Measurements from ENCODE around the gene CALML5.
A peak's percentile ranks its signal among the peaks of the same experiment; 100 is the strongest.

CALML5 gene

GRCh38 chr10:5480162-5480941, 19.0 kb downstream of the CALML5 start:
- H3K27me3 ChIP-seq (ENCODE audit: insufficient read depth, low read length, poor library complexity, severe bottlenecking) = no peaks in the 10 kb centered on the region
- peaks cover 5% of the 10 kb centered on the region for H3K4me1 ChIP-seq (ENCODE audit: insufficient read depth, low read length, poor library complexity, severe bottlenecking)
- H3K9me3 ChIP-seq (ENCODE audit: insufficient read depth, low read depth, low read length) = no peaks in the 10 kb centered on the region
- H3K9ac ChIP-seq (ENCODE audit: low read depth, low read length, poor library complexity, severe bottlenecking) = no peak overlapping the region
- no peaks in the 10 kb centered on the region for H4K20me1 ChIP-seq (ENCODE audit: insufficient read depth, low read length, poor library complexity, severe bottlenecking)
- H3K36me3 ChIP-seq (ENCODE audit: insufficient read depth, low read length) = no peaks in the 10 kb centered on the region
- no peak overlapping the region for H3K4me3 ChIP-seq (ENCODE audit: low read length, poor library complexity, severe bottlenecking)
- H3F3A ChIP-seq (ENCODE audit: low read depth) = no peaks in the 10 kb centered on the region
- TF ChIP-seq EZH2phosphoT487 (IDR thresholded peaks at IDR 0.05; ENCODE audit: borderline replicate concordance) = no peak
- TF ChIP-seq CTCF (conservative IDR thresholded peaks at IDR 0.05; ENCODE audit: low read length) = no peak
- no peak overlapping the region for H3K4me2 ChIP-seq (ENCODE audit: low read depth, low read length, poor library complexity, severe bottlenecking)
- no peaks in the 10 kb centered on the region for H3K79me2 ChIP-seq (ENCODE audit: insufficient read depth, low read length)
- no peaks in the 10 kb centered on the region for H3K9me2 ChIP-seq (replicated peaks; ENCODE audit: low read depth, low read length)
- no peak overlapping the region for H2AFZ ChIP-seq (ENCODE audit: low read length)

- H4K20me1 ChIP-seq (ENCODE audit: insufficient read depth, low read length, poor library complexity, severe bottlenecking) = no peaks in the 10 kb centered on the region
- TF ChIP-seq CTCF (conservative IDR thresholded peaks at IDR 0.05; ENCODE audit: low read length) = no peak
- no peak for TF ChIP-seq EZH2phosphoT487 (IDR thresholded peaks at IDR 0.05; ENCODE audit: borderline replicate concordance)
- H3K9me2 ChIP-seq (replicated peaks; ENCODE audit: low read depth, low read length) = no peaks in the 10 kb centered on the region
- no peaks in the 10 kb centered on the region for H3K36me3 ChIP-seq (ENCODE audit: insufficient read depth, low read length)
- no peaks in the 10 kb centered on the region for H3K79me2 ChIP-seq (ENCODE audit: insufficient read depth, low read length)
- H3K27me3 ChIP-seq (ENCODE audit: insufficient read depth, low read length, poor library complexity, severe bottlenecking) = no peaks in the 10 kb centered on the region
- no peak overlapping the region for H3K4me3 ChIP-seq (ENCODE audit: low read length, poor library complexity, severe bottlenecking)
- H3K9me3 ChIP-seq (ENCODE audit: insufficient read depth, low read depth, low read length) = no peaks in the 10 kb centered on the region
- peak overlapping the region; percentile 25; the same call in 1 of the 2 replicates for H2AFZ ChIP-seq (ENCODE audit: low read length)
- peak overlapping the region; percentile 2 for H3K9ac ChIP-seq (ENCODE audit: low read depth, low read length, poor library complexity, severe bottlenecking)
- peaks cover 5% of the 10 kb centered on the region for H3K4me1 ChIP-seq (ENCODE audit: insufficient read depth, low read length, poor library complexity, severe bottlenecking)
- H3K4me2 ChIP-seq (ENCODE audit: low read depth, low read length, poor library complexity, severe bottlenecking) = no peak overlapping the region
- no peaks in the 10 kb centered on the region for H3F3A ChIP-seq (ENCODE audit: low read depth)
Measured at GRCh38 chr10:5479481-5480161, 19.7 kb downstream of the CALML5 start.

- H3K79me2 ChIP-seq (ENCODE audit: insufficient read depth, low read length) = no peaks in the 10 kb centered on the region
Measured at GRCh38 chr10:5478694-5479305, 20.6 kb downstream of the CALML5 start.

More at GRCh38 chr10:5478694-5479305, 20.6 kb downstream of the CALML5 start:
- Histone ChIP-seq H3K9me3 (ENCODE audit: insufficient read depth, low read depth, low read length) (no peaks in the 10 kb centered on the region), H3K27me3 (ENCODE audit: insufficient read depth, low read length, poor library complexity, severe bottlenecking) (no peaks in the 10 kb centered on the region), H3F3A (ENCODE audit: low read depth) (no peaks in the 10 kb centered on the region), H3K9ac (ENCODE audit: low read depth, low read length, poor library complexity, severe bottlenecking) (peak overlapping the region; percentile 2), H3K4me3 (ENCODE audit: low read length, poor library complexity, severe bottlenecking) (no peak overlapping the region), H3K36me3 (ENCODE audit: insufficient read depth, low read length) (no peaks in the 10 kb centered on the region), H3K4me2 (ENCODE audit: low read depth, low read length, poor library complexity, severe bottlenecking) (no peak overlapping the region), H2AFZ (ENCODE audit: low read length) (no peak overlapping the region), H3K4me1 (ENCODE audit: insufficient read depth, low read length, poor library complexity, severe bottlenecking) (peaks cover 5% of the 10 kb centered on the region), H4K20me1 (ENCODE audit: insufficient read depth, low read length, poor library complexity, severe bottlenecking) (no peaks in the 10 kb centered on the region), H3K9me2 (replicated peaks; ENCODE audit: low read depth, low read length) (no peaks in the 10 kb centered on the region)
- TF ChIP-seq EZH2phosphoT487 (IDR thresholded peaks at IDR 0.05; ENCODE audit: borderline replicate concordance) (no peak), CTCF (conservative IDR thresholded peaks at IDR 0.05; ENCODE audit: low read length) (no peak)
